AG04449 (cell line): ENCODE measurements around the gene SULF2.

Experiments
- CTCF ChIA-PET: fragments of 350-600 bp; formaldehyde crosslinking; extraction: SDS; loops from one replicate; lab custom pipeline; 2021; ENCODE audit warnings: antibody characterized with exemption; lab: Yijun Ruan, JAX
- POLR2A ChIA-PET: fragments of 400-600, 350-600 bp; formaldehyde crosslinking; extraction: SDS; loops from one replicate; lab custom pipeline; 2020; ENCODE audit warnings: antibody characterized with exemption, inconsistent platforms; lab: Yijun Ruan, JAX
- DNase-seq: peaks from one replicate; pipeline ENCODE4 v3.0.0-alpha.2; 2010; ENCODE audit warnings: low read depth, low spot score
- H3K4me3 ChIP-seq: 2 replicates; pipeline ENCODE4 v1.5.1; 2011; ENCODE audit warnings: low read depth, mild to moderate bottlenecking, control low read depth, low read length
- TF ChIP-seq, protein P1 (sequence below): IDR thresholded peaks from one replicate; pipeline ENCODE4 v1.5.1; 2011; ENCODE audit warnings: mild to moderate bottlenecking, moderate library complexity, low read length, control low read depth, inconsistent platforms; ENCODE audit not compliant: insufficient read depth; ENCODE audit errors: missing control alignments

The SULF2 gene

DNA sequence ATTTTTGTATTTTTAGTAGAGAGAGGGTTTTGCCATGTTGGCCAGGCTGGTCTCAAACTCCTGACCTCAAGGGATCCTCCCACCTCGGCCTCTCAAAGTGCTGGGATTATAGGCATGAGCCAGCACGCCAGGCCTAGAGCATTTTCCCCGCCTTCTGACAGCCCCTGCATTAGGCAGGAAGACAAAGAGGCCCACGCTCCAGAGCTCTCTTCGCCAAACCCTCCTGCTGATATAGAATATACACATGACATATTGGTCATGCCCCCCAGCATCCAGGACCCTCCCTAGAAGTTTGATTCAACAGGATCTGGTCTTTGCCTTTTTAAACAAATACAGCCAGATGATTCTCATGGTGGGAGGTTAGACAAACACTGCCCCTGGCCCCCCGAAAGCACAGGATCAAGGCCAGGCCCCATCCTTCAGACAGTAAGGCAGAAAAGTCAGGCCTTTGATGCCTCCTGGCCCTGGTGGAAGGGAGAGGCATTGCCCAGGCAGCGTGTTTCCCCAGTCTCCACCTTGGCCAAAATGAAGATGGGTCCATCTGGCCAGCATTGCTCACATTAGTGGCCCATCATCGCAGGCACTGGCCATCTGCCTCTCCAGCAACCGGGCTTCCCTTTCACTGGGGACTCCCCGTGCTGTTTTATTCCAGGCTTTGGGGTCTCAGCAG, 4.4 kb downstream of the SULF2 start:
- ChIA-PET POLR2A (no interaction called here), CTCF (no interaction called here)
- DNase-seq = no peak
- TF ChIP-seq, protein P1, sequence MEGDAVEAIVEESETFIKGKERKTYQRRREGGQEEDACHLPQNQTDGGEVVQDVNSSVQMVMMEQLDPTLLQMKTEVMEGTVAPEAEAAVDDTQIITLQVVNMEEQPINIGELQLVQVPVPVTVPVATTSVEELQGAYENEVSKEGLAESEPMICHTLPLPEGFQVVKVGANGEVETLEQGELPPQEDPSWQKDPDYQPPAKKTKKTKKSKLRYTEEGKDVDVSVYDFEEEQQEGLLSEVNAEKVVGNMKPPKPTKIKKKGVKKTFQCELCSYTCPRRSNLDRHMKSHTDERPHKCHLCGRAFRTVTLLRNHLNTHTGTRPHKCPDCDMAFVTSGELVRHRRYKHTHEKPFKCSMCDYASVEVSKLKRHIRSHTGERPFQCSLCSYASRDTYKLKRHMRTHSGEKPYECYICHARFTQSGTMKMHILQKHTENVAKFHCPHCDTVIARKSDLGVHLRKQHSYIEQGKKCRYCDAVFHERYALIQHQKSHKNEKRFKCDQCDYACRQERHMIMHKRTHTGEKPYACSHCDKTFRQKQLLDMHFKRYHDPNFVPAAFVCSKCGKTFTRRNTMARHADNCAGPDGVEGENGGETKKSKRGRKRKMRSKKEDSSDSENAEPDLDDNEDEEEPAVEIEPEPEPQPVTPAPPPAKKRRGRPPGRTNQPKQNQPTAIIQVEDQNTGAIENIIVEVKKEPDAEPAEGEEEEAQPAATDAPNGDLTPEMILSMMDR = no peak
- no peak overlapping the region for H3K4me3 ChIP-seq

DNA sequence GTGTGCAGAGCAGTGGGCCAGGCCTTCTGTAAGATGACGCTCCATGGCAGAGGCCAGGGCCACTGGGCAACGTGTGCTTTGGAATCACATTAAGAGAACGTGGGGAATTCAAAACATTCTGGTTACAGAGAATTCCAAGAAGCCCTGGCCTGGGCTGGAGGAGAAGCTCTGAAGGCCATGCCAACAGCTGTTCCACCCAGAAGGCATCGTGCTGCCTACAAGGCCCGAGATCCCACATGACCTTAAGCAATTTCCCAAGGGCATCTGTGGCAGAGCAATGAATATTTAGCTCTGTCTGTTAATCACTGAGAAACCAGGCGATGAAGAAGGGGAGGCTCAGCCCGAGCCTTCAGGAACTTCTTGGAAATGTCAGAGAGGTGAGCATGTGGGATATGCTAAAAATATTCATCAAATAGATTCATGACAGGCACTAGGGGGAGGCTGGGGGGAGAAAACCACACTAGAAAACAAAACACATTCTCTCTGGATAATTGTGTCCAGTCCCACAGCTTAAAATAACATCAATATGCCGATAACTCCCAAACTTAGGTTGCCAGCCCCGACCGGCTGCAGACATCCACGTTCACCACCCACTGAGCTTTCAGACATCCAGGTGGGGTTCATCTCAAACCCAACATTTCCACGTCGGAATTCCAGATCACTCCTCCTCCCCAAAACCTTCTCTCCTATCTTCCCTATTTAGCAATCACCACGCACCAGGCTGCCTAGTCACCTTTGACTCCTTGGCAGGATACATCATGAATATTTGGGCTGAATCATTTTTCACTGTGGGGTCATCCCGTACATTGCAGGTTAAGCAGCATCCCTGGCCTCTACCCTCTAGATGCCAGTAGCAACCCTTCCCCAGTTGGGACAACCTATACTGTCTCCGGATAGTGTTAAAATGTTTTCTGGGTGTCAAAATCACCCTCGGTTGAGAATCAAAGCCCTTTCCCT, 6.6 kb downstream of the SULF2 start:
- ChIA-PET CTCF (interaction anchor here (0.8 to 2.3 kb wide), 4 partner anchors 8 to 842 kb away, joined by 3 to 11 read pairs (median 6); no protein-coding TSS in a partner anchor), POLR2A (no interaction called here)
- no peak overlapping the region for H3K4me3 ChIP-seq
- TF ChIP-seq, protein P1 = no peak
- DNase-seq = no peak

DNA sequence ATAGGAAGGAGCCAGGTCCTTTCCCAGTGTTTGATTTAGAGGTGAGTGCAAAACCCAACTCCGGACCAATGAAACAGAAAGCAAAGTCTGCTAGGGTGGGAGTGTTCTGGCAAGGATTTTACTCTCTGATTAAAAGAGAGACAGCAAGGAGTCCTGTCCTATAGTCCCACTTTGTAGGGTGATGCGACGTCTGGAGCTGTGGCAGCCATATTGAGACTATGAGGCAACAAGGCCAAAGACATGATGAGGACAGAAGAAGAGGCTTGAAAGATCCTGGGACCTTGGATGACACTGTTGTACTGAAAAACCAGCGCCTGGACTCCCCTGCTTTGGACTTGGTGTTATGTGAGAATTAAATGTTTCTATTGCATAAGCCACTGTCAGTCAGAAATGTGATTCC, 8.1 kb downstream of the SULF2 start:
- no peak for DNase-seq
- CTCF ChIA-PET = interaction anchor here (0.7 to 2.3 kb wide), 5 partner anchors 9 to 844 kb away, joined by 3 to 11 read pairs (median 8); no protein-coding TSS in a partner anchor
- TF ChIP-seq, protein P1 = no peak
- no peak overlapping the region for H3K4me3 ChIP-seq
- POLR2A ChIA-PET = no interaction called here

DNA sequence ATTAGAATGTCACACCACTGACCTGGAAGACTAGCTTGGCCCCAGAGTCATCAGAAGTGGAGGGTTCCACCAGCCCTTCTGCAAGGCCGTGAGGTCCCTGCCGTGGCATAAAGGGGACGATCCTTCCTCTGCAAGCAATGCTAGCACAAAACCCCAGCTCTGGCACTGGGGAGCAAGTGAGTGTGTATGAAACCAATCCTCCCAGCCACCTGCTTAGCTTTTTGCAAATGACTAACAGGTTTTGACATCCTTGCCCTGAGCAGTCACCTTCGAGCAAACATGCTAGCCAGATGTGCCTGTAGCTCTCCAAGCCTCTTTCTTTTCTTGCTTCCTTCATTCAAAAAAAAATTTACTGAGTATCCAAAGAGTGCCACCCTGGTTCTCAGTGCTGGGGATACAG, 8.6 kb downstream of the SULF2 start:
- no peak for DNase-seq
- POLR2A ChIA-PET = no interaction called here
- TF ChIP-seq, protein P1 = no peak
- CTCF ChIA-PET = interaction anchor here (0.7 to 1.8 kb wide), 3 partner anchors 9 to 844 kb away, joined by 3 to 8 read pairs (median 8); no protein-coding TSS in a partner anchor
- H3K4me3 ChIP-seq = no peak overlapping the region

DNA sequence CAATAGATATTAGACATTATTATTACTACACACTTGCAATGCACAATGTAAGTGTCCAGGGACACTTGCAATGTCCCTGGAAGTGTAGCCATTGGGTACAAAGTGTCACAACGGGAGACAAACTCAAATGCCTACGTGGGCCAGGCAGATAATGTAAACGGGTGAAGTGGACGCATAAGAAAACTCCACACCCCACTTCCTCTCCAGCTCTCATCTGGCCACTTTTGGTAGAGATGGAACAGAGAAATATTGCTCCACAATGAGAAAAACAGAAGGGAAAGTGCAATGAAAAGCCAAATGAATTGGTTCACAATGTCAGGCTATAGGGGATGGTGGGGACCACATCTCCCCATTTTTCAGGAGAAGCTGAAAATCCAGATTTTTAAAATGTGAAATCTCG, 9.4 kb downstream of the SULF2 start:
- no peak for DNase-seq
- no peak overlapping the region for H3K4me3 ChIP-seq
- TF ChIP-seq, protein P1 = no peak
- ChIA-PET POLR2A (no interaction called here), CTCF (interaction anchor here (2.1 kb wide), 1 partner anchor 11 kb away, joined by 5 read pairs; no protein-coding TSS in a partner anchor)

DNA sequence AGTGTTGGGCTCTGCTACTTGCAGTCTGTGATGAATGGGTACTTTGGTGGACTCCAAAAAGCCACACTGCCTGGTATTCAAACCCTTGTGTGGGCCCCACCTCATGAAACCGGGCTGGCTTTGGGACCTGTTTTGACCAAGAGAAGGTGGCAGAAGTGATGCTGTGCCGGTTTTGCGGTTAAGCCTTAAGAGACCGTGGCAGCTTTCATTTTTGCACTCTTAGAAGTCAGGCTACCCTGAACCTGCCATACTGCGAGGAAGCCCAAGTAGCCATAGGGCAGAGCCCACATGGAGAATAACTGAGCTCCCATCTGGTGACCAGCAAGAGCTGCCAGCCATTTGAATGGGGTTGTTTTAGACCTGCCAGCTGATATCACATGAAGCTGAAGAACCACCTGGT, 10.2 kb downstream of the SULF2 start:
- TF ChIP-seq, protein P1 = no peak
- POLR2A ChIA-PET = no interaction called here
- CTCF ChIA-PET = interaction anchor here (2.1 kb wide), 1 partner anchor 12 kb away, joined by 5 read pairs; no protein-coding TSS in a partner anchor
- H3K4me3 ChIP-seq = no peak overlapping the region
- no peak for DNase-seq
